Sigmoid colon (tissue), 7 donors: ENCODE measurements around the gene AIRE. TPM values are rescaled to one million over a fixed set of nuclear protein-coding genes. Genes with fewer than 3 reads are reported as not detected.
"Not testable (repeated sequence)": the region's sequence is repeated elsewhere in the genome, so short reads cannot be mapped to it uniquely, and the experiment has no call there.

ENCODE experiments used
- DNase-seq: peaks from one replicate; pipeline ENCODE4 v3.0.0-alpha.2; 2019
- H3K27ac ChIP-seq, 4 donors: fragments of 200-600 bp; sonication (generic); one replicate each; pipeline ENCODE4 v1.5.1; 2016 to 2019; ENCODE audit warnings: mild to moderate bottlenecking in 1 of 4
- H3K27me3 ChIP-seq, 3 donors: fragments of 200-600 bp; sonication (generic); one replicate each; pipeline ENCODE4 v1.5.1; 2019; ENCODE audit warnings: mild to moderate bottlenecking in 1 of 3
- H3K36me3 ChIP-seq, 4 donors: fragments of 200-600 bp; sonication (generic); one replicate each; pipeline ENCODE4 v1.5.1; 2016 to 2019
- H3K4me1 ChIP-seq, 4 donors: fragments of 200-600 bp; sonication (generic); one replicate each; pipeline ENCODE4 v1.5.1; 2017 to 2019
- H3K4me3 ChIP-seq, 4 donors: fragments of 200-600 bp; sonication (generic); one replicate each; pipeline ENCODE4 v1.5.1; 2017 to 2019; ENCODE audit warnings: mild to moderate bottlenecking in 2 of 4, moderate library complexity in 1 of 4
- H3K9me3 ChIP-seq, 4 donors: fragments of 200-600 bp in 3 of 4; sonication (generic) in 3 of 4; one replicate each; pipeline versions ENCODE4 v1.5.1 to v1.6.1; 2013 to 2019
- EP300 ChIP-seq, 4 donors: sonication (generic); formaldehyde crosslinking; IDR thresholded peaks; one replicate each; pipeline ENCODE4 v1.6.1; 2017; ENCODE audit warnings: antibody characterized with exemption in 4 of 4
- POLR2A ChIP-seq, 2 donors: fragments of 450-650 bp; IDR thresholded peaks; one replicate each; pipeline ENCODE4 v1.6.1; 2016; ENCODE audit warnings: antibody characterized with exemption in 2 of 2, mild to moderate bottlenecking in 2 of 2, moderate library complexity in 2 of 2
- POLR2AphosphoS5 ChIP-seq, 4 donors: sonication (generic); formaldehyde crosslinking; IDR thresholded peaks; one replicate each; pipeline ENCODE4 v1.6.1; 2017; ENCODE audit warnings: antibody characterized with exemption in 4 of 4
- WGBS, 2 donors: extraction: QIAGEN DNeasy Blood & Tissue Kit; methylation state at CpG; one replicate each; pipeline ENCODE4 v1.1.7; 2013; 5-methylcytosine and 5-hydroxymethylcytosine counted together
- intact Hi-C: fragments of 100-400 bp; cut with DNase I; formaldehyde crosslinking; loops from one replicate; pipeline ENCODE4 v1.15.1; 2023
- polyA plus RNA-seq, 3 donors: library from polyadenylated mRNA; stranded (reverse); fragments of 200-250 nt; gene quantifications; one replicate each; pipeline ENCODE4 v1.2.3, GENCODE V29; 2013
- total RNA-seq, 4 donors: library from RNA; depleted of rRNA; stranded (reverse); fragments of >200 nt; gene quantifications; one replicate each; pipeline ENCODE4 v1.1.0, GENCODE V29; 2016
- TF ChIP-seq, protein P1 (sequence below), 4 experiments: fragments of 450-650 bp in 3 of 4; fragments of 200-600 bp in 1 of 4; IDR thresholded peaks; one replicate each; pipeline ENCODE4 v1.5.1; 2016 to 2019; ENCODE audit warnings: antibody characterized with exemption in 4 of 4, mild to moderate bottlenecking in 3 of 4, moderate library complexity in 2 of 4
- donor health status: healthy with polysubstance abuse.
- donor health status: Bipolar disorder and iron deficiency.
- donor health status: healthy.

The AIRE gene
- total and polyA plus RNA-seq, 7 donors, result 0.61 TPM; not detected in 6

- WGBS, 2 donors, result 75 to 82% methylated on average over 19 of the region's 19 CpGs
- H3K9me3 ChIP-seq, result no peaks in the 10 kb centered on the region
- peaks cover 0 to 2% (median 0%) of the 10 kb centered on the region in 3 donors for H3K27me3 ChIP-seq
- TF ChIP-seq POLR2AphosphoS5 (IDR thresholded peaks at IDR 0.05) (no peak), EP300 (IDR thresholded peaks at IDR 0.05) (no peak), POLR2A (IDR thresholded peaks at IDR 0.05) (no peak)
- TF ChIP-seq, protein P1, sequence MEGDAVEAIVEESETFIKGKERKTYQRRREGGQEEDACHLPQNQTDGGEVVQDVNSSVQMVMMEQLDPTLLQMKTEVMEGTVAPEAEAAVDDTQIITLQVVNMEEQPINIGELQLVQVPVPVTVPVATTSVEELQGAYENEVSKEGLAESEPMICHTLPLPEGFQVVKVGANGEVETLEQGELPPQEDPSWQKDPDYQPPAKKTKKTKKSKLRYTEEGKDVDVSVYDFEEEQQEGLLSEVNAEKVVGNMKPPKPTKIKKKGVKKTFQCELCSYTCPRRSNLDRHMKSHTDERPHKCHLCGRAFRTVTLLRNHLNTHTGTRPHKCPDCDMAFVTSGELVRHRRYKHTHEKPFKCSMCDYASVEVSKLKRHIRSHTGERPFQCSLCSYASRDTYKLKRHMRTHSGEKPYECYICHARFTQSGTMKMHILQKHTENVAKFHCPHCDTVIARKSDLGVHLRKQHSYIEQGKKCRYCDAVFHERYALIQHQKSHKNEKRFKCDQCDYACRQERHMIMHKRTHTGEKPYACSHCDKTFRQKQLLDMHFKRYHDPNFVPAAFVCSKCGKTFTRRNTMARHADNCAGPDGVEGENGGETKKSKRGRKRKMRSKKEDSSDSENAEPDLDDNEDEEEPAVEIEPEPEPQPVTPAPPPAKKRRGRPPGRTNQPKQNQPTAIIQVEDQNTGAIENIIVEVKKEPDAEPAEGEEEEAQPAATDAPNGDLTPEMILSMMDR (IDR thresholded peaks at IDR 0.05), result no peak
- intact Hi-C loops, result no loop called here
- H3K27ac ChIP-seq, result no peak overlapping the region
- no peaks in the 10 kb centered on the region for H3K36me3 ChIP-seq
- DNase-seq, result no peak
- no peak overlapping the region for H3K4me3 ChIP-seq
- no peaks in the 10 kb centered on the region for H3K4me1 ChIP-seq
Observed at GRCh38 chr21:44279354-44280260, 6.1 kb upstream of the AIRE start.

- Histone ChIP-seq H3K27me3 (peaks cover 5 to 24% (median 17%) of the 10 kb centered on the region in 3 donors), H3K4me1 (peaks cover 0 to 11% (median 7%) of the 10 kb centered on the region in 4 donors), H3K36me3 (no peaks in the 10 kb centered on the region), H3K4me3 (no peak overlapping the region), H3K27ac (no peak overlapping the region), H3K9me3 (no peaks in the 10 kb centered on the region)
- DNase-seq, result no peak
- intact Hi-C loops, result no loop called here
- WGBS, 2 donors, result 91 to 95% methylated on average over 9 of the region's 9 CpGs
- TF ChIP-seq POLR2A (IDR thresholded peaks at IDR 0.05), result no peak
- TF ChIP-seq, protein P1 (IDR thresholded peaks at IDR 0.05), result no peak
- TF ChIP-seq POLR2AphosphoS5 (IDR thresholded peaks at IDR 0.05), result no peak
- TF ChIP-seq EP300 (IDR thresholded peaks at IDR 0.05), result no peak
Observed at GRCh38 chr21:44281801-44282200, 3.9 kb upstream of the AIRE start.

DNA sequence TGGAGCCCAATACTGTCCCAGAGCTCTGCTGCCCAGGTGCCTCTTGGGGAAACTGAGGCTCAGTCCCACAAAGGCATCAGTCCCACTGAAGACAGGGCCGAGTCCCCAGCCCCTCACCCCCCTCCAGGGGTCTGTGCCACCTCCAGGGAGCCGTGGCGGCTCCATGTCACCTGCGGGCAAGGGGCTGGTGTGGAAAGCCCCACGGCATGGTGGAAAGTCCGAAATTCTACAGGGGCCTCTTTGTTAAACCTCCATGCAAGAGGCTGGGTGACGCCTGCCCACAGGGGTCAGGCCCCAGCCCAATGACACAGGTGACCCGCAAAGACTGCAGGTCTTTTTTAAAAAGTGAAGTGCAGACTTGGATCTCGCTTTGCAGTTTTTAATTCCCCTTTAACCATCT, 3.3 kb upstream of the AIRE start:
- Histone ChIP-seq H3K4me3 (no peak overlapping the region), H3K27ac (no peak overlapping the region), H3K9me3 (no peaks in the 10 kb centered on the region), H3K27me3 (peaks cover 6 to 30% (median 23%) of the 10 kb centered on the region in 3 donors), H3K36me3 (no peaks in the 10 kb centered on the region), H3K4me1 (peaks cover 0 to 11% (median 7%) of the 10 kb centered on the region in 4 donors)
- TF ChIP-seq, protein P1 (IDR thresholded peaks at IDR 0.05), result no peak
- TF ChIP-seq POLR2AphosphoS5 (IDR thresholded peaks at IDR 0.05) (no peak), EP300 (IDR thresholded peaks at IDR 0.05) (no peak), POLR2A (IDR thresholded peaks at IDR 0.05) (no peak)
- intact Hi-C loops, result no loop called here
- 90% methylated on average over 9 of the region's 9 CpGs for WGBS, 2 donors
- no peak for DNase-seq

DNA sequence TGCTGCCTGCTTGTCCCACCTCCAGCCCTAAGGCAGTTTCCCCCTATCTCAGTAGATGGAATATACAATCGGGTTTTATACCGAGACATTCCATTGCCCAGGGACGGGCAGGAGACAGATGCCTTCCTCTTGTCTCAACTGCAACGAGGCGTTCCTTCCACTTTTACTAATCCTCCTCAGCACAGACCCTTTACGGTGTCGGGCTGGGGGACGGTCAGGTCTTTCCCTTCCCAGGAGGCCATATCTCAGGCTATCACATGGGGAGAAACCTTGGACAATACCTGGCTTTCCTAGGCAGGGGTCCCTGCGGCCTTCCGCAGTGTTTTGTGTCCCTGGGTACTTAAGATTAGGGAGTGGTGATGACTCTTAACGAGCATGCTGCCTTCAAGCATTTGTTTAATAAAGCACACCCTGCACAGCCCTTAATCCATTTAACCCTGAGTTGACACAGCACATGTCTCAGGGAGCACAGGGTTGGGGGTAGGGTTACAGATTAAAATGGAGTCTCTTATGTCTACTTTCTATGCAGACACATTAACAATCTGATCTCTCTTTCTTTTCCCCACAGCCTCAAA, 2.4 kb upstream of the AIRE start:
- DNase-seq, H3K9me3 ChIP-seq, H3K4me3 ChIP-seq, H3K36me3 ChIP-seq, intact Hi-C loops, H3K27ac ChIP-seq: not testable (repeated sequence)
- H3K27me3 ChIP-seq, result peaks cover 6 to 39% (median 27%) of the 10 kb centered on the region in 3 donors
- peaks cover 0 to 11% (median 7%) of the 10 kb centered on the region in 4 donors for H3K4me1 ChIP-seq
- WGBS, 2 donors, result 77 to 80% methylated on average over 11 of the region's 11 CpGs

DNA sequence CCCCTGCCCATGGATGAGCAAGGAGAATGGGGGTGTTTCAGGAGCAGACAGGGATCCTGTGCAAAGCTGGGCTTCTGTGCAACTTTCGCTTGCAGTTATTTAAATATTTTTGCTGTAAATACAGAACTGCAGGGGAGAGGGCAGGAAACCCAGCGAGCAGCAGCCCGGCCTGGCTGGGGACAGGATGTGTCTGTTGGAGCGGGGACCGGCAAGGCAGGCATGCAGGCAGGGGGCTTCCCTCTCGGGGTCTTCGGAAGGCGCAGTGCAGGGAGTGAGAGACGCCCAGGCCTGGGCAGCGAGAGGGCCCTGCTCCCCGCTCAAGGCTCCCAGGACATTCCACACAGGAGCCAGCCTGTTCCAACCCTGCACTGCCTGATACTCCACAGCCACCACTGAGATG, 1.7 kb upstream of the AIRE start:
- TF ChIP-seq POLR2AphosphoS5 (IDR thresholded peaks at IDR 0.05), result no peak
- no peak for TF ChIP-seq EP300 (IDR thresholded peaks at IDR 0.05)
- TF ChIP-seq POLR2A (IDR thresholded peaks at IDR 0.05), result no peak
- TF ChIP-seq, protein P1 (IDR thresholded peaks at IDR 0.05), result no peak
- Histone ChIP-seq H3K27ac (no peak overlapping the region), H3K9me3 (no peaks in the 10 kb centered on the region), H3K4me1 (peaks cover 0 to 11% (median 7%) of the 10 kb centered on the region in 4 donors), H3K36me3 (no peaks in the 10 kb centered on the region), H3K4me3 (no peak overlapping the region), H3K27me3 (peaks cover 6 to 41% (median 27%) of the 10 kb centered on the region in 3 donors)
- intact Hi-C loops, result no loop called here
- 70 to 89% methylated on average over 11 of the region's 11 CpGs for WGBS, 2 donors
- no peak for DNase-seq
